Fibroblast of the aortic adventitia (primary cell): ENCODE data around the gene DNAJC22. TPM values are rescaled to one million over a fixed set of nuclear protein-coding genes. Genes with fewer than 3 reads are reported as not detected.

ENCODE experiments used
- DNase-seq: peaks from one replicate; pipeline ENCODE4 v3.0.0-alpha.2; 2010; ENCODE audit warnings: low read depth
- H3K4me3 ChIP-seq: 2 replicates; pipeline ENCODE4 v1.5.1; 2011; ENCODE audit warnings: low read depth, mild to moderate bottlenecking, control low read depth, low read length, moderate library complexity
- total RNA-seq: library from RNA; depleted of rRNA; stranded (reverse); fragments of >200 nt; gene quantifications from 2 replicates; pipeline ENCODE4 v1.2.3, GENCODE V29; 2012; ENCODE audit warnings: low replicate concordance
- TF ChIP-seq, protein P1 (sequence below): IDR thresholded peaks from 2 replicates; pipeline ENCODE4 v1.5.1; 2011; ENCODE audit warnings: mild to moderate bottlenecking, low read length, control low read depth, inconsistent platforms; ENCODE audit not compliant: insufficient read depth

The DNAJC22 gene
- total RNA-seq, 1 donor, result 1.6 TPM

GRCh38 chr12:49366652-49367380 lies 20.1 kb downstream of the DNAJC22 start:
- peak overlapping the region; percentile 76 for H3K4me3 ChIP-seq
- DNase-seq, result peak; percentile 90
- TF ChIP-seq, protein P1, sequence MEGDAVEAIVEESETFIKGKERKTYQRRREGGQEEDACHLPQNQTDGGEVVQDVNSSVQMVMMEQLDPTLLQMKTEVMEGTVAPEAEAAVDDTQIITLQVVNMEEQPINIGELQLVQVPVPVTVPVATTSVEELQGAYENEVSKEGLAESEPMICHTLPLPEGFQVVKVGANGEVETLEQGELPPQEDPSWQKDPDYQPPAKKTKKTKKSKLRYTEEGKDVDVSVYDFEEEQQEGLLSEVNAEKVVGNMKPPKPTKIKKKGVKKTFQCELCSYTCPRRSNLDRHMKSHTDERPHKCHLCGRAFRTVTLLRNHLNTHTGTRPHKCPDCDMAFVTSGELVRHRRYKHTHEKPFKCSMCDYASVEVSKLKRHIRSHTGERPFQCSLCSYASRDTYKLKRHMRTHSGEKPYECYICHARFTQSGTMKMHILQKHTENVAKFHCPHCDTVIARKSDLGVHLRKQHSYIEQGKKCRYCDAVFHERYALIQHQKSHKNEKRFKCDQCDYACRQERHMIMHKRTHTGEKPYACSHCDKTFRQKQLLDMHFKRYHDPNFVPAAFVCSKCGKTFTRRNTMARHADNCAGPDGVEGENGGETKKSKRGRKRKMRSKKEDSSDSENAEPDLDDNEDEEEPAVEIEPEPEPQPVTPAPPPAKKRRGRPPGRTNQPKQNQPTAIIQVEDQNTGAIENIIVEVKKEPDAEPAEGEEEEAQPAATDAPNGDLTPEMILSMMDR, result peak; percentile 26

DNA sequence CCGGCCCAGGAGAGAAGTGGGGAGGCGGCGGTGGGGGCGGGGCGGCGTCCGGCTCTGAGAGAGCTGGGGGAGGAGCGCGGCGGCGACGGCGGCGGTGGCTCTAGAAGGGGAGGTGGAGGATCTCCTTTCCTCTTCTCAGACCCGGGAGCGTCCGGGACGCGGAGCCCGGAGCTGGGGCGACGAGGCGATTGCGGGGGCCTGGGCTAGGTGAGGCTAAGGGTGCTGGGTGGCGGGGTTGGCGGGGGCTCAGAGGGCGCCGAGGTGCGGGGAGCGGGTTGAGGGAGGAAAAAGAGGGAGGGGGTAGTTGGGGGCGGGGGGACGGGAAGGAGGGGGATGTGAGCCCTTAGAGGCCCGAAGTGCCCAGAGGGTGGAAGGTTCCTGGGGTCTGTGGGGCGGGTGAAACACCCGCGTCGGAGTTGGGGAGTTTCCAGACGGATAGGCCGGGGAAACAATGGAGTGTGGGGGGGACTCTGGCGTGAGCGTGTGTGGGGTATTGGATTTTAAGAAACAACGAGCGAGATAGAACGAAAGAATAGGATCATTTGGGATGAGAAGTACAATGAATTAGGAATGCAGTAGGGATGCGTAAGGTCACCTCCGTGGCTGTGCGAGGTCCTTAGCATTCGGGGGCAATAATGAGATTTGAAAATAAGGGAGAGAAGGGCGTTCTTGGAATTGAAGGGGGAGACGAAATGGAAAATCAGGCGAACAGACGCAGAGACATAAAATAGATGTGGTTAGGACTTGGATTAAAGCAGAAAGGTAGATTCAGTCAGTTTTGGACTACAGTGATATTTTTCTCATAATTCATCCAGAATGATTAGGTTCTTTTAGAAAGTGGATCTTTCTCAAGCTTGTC lies 20.9 kb downstream of the DNAJC22 start, which contains the start of gene SPATS2:
SPATS2 (plus strand) TSS at position 82 of the 859 bp plus-strand sequence. CDS start 93,551 bp downstream, outside the sequence.
- DNase-seq, result peak; percentile 52
- peak within 1 kb of the TSS; percentile 76 for H3K4me3 ChIP-seq
- TF ChIP-seq, protein P1, result no peak

DNA sequence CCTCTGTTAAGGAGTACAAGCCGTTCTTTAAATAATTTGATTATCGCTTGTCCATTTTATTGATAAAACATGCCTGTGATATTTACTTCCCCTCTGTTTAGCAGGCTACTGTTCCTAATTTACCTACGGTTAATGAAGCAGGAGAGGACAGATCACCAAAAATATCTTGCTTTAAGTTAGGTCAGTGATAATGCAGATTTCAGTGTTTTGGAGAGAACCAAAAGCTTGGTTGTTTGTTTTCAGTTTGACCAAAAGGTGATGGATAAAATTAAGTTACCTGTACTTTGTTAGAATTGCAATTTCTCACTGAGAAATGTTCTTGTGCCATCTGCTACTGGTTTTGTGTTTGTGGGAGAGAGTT lies 21.5 kb downstream of the DNAJC22 start:
- TF ChIP-seq, protein P1, result no peak
- DNase-seq, result no peak
- peak overlapping the region; percentile 76 for H3K4me3 ChIP-seq

DNA sequence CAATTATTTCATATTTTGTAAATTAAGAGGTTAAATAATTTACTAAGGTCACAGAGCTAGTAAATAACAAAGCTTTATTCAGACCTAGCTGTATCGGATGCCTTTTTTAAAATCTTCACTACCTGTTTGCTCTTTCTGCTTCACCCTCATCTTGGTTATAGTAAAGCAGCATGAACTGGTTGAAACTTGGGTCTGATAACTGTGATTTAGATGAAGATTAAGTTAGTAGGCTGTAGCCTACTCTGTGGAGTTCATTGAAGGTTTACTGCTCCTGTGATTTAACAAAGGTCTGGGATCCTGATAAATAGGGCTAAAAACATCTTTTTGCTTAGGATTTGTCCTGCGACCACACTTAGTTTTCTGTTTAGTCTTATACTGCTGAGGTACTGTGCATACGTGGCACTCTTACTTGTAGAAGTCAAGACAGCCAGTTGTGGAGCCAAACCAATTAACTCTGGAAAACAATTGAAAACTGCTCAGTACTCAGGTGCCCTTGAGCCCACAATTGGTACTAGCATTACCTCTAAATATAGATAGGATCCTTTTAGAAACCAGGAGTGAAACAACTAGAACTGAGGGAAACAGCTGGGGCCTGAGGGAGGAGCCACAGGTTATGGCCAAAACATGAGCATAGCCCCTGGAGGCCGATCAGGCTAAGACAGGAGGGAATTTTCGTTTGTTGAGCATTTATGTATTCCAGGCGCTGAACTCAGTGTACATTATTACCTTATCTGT lies 22.9 kb downstream of the DNAJC22 start:
- DNase-seq, result peak; percentile 74
- H3K4me3 ChIP-seq, result peak overlapping the region; percentile 76
- TF ChIP-seq, protein P1, result peak; percentile 75

DNA sequence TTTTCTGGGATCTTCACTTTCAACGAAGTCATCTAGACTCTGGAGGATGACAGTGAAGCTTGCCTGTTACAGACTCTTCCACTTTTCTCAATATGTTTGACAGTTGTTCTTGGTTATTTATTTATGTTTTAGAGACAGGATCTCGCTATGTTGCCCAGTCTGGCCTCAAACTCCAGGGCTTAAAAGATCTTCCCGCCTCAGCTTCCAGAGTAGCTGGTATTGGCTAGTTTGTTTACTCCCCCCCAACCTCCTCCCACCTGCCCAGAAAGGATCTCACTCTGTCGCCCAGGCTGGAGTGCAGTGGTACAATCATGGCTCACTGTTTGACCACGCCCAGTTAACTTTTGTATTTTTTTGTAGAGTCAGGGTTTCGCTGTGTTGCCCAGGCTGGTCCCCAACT lies 23.9 kb downstream of the DNAJC22 start:
- H3K4me3 ChIP-seq, result no peak overlapping the region
- TF ChIP-seq, protein P1, result no peak
- DNase-seq, result no peak

DNA sequence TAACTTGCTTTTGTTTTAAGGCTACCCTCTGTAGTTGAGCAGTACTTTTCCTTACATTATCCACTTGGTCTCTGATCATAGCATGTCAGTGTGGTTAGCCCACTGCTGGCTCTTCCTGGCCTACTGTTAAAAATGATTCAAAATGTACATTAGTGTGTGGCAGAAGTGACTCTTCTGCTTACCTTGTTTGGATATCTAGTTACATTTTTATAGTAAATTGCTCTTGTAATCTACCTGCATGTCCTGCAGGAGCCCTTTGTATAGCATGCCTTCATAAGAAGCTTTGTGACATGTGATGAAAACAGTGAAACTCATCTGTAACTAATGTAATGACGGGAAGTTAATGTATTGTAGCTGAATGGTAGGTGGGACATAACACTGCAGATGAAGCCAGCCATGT lies 28.7 kb downstream of the DNAJC22 start:
- TF ChIP-seq, protein P1, result no peak
- DNase-seq, result no peak
- H3K4me3 ChIP-seq, result no peak overlapping the region
